ENCODE data around the gene KPNB1.

Gene KPNB1

GRCh38 chr17:47696717-47697642, 47.3 kb downstream of the KPNB1 start:
- DNase-seq (ENCODE audit: low spot score): no peak

GRCh38 chr17:47697906-47698711, 48.4 kb downstream of the KPNB1 start:
- DNase-seq (ENCODE audit: low spot score): no peak

- peak; percentile 63 for DNase-seq (ENCODE audit: low spot score)
These were observed 49.2 kb downstream of the KPNB1 start for GRCh38 chr17:47698749-47699535.

GRCh38 chr17:47699536-47699840, 49.8 kb downstream of the KPNB1 start:
- DNase-seq (ENCODE audit: low spot score): no peak

GRCh38 chr17:47700471-47701449, 51.0 kb downstream of the KPNB1 start:
- no peak for DNase-seq (ENCODE audit: low spot score)

- no peak for DNase-seq (ENCODE audit: low spot score)
These were observed 51.9 kb downstream of the KPNB1 start for GRCh38 chr17:47701608-47702007.

GRCh38 chr17:47702391-47702995, 52.8 kb downstream of the KPNB1 start:
- DNase-seq (ENCODE audit: low spot score): no peak

- DNase-seq (ENCODE audit: low spot score): no peak
These were observed 53.5 kb downstream of the KPNB1 start for GRCh38 chr17:47703191-47703591.

- DNase-seq (ENCODE audit: low spot score): no peak
These were observed 54.0 kb downstream of the KPNB1 start for GRCh38 chr17:47703671-47704070.

GRCh38 chr17:47704116-47704515, 54.4 kb downstream of the KPNB1 start:
- no peak for DNase-seq (ENCODE audit: low spot score)

- DNase-seq (ENCODE audit: low spot score): no peak
These were observed 55.0 kb downstream of the KPNB1 start for GRCh38 chr17:47704736-47705135.

- no peak for DNase-seq (ENCODE audit: low spot score)
These were observed 56.1 kb downstream of the KPNB1 start for GRCh38 chr17:47705536-47706530.

- no peak for DNase-seq (ENCODE audit: low spot score)
These were observed 57.5 kb downstream of the KPNB1 start for GRCh38 chr17:47707056-47707804.

GRCh38 chr17:47707884-47708283, 58.2 kb downstream of the KPNB1 start:
- DNase-seq (ENCODE audit: low spot score): no peak

GRCh38 chr17:47708312-47708863, 58.7 kb downstream of the KPNB1 start:
- DNase-seq (ENCODE audit: low spot score): no peak

- DNase-seq (ENCODE audit: low spot score): no peak
These were observed 59.3 kb downstream of the KPNB1 start for GRCh38 chr17:47708864-47709541.

- no peak for DNase-seq (ENCODE audit: low spot score)
These were observed 59.9 kb downstream of the KPNB1 start for GRCh38 chr17:47709594-47709993.
